Osteoblast (primary cell): ENCODE results near the gene COL23A1. TPM values are rescaled to one million over a fixed set of nuclear protein-coding genes. Genes with fewer than 3 reads are reported as not detected.
A peak's percentile ranks its signal among the peaks of the same experiment; 100 is the strongest.

Experiments
- DNase-seq: peaks from one replicate; pipeline ENCODE4 v3.0.0; 2011; ENCODE audit warnings: low spot score, mixed read lengths; ENCODE audit not compliant: insufficient read length; ENCODE audit errors: missing footprints
- H2AFZ ChIP-seq: 2 replicates; pipeline ENCODE4 v1.6.0; 2011; ENCODE audit warnings: mild to moderate bottlenecking, low read length
- H3K27ac ChIP-seq: 2 replicates; pipeline ENCODE4 v1.5.1; 2011; ENCODE audit warnings: mild to moderate bottlenecking, low read depth, low read length, moderate library complexity
- H3K27me3 ChIP-seq: 2 replicates; pipeline ENCODE4 v1.6.0; 2012; ENCODE audit warnings: mild to moderate bottlenecking, control low read depth, inconsistent platforms, low read length, moderate library complexity; ENCODE audit not compliant: insufficient read depth
- H3K36me3 ChIP-seq: 2 replicates; pipeline ENCODE4 v1.5.1; 2011; ENCODE audit warnings: mild to moderate bottlenecking, low read length, control low read depth, moderate library complexity; ENCODE audit not compliant: insufficient read depth
- H3K4me1 ChIP-seq: 2 replicates; pipeline ENCODE4 v1.5.1; 2011; ENCODE audit warnings: mild to moderate bottlenecking, low read length, control low read depth, moderate library complexity; ENCODE audit not compliant: insufficient read depth
- H3K4me2 ChIP-seq: 2 replicates; pipeline ENCODE4 v1.6.0; 2011; ENCODE audit warnings: mild to moderate bottlenecking, low read length; ENCODE audit not compliant: insufficient read depth
- H3K4me3 ChIP-seq: fragments of 200-600 bp; sonication (generic); 3 replicates; pipeline ENCODE4 v1.5.1; 2012; ENCODE audit warnings: mild to moderate bottlenecking, low read length, inconsistent platforms; ENCODE audit not compliant: insufficient read depth
- H3K79me2 ChIP-seq: 2 replicates; pipeline ENCODE4 v1.6.0; 2012; ENCODE audit warnings: mild to moderate bottlenecking, low read length, control low read depth, inconsistent platforms; ENCODE audit not compliant: insufficient read depth
- H3K9me3 ChIP-seq: 2 replicates; pipeline ENCODE4 v1.5.1; 2011; ENCODE audit warnings: low read depth, low read length, control low read depth
- H4K20me1 ChIP-seq: 2 replicates; pipeline ENCODE4 v1.6.0; 2012; ENCODE audit warnings: mild to moderate bottlenecking, low read length, control low read depth; ENCODE audit not compliant: insufficient read depth
- total RNA-seq: library from RNA; depleted of rRNA; stranded (reverse); fragments of >200 nt; gene quantifications from 2 replicates; pipeline ENCODE4 v1.2.3, GENCODE V29; 2012
- TF ChIP-seq, protein P1 (sequence below): IDR thresholded peaks from 2 replicates; pipeline ENCODE4 v1.5.1; 2011; ENCODE audit warnings: mild to moderate bottlenecking, low read depth, low read length, moderate library complexity; ENCODE audit errors: extremely low read depth

COL23A1 gene
- total RNA-seq, 1 donor, result under 0.01 TPM

- no peak overlapping the region for H2AFZ ChIP-seq
- no peaks in the 10 kb centered on the region for H3K79me2 ChIP-seq
- DNase-seq, result no peak
- no peak overlapping the region for H3K4me2 ChIP-seq
- no peak overlapping the region for H3K27ac ChIP-seq
- H3K36me3 ChIP-seq, result no peaks in the 10 kb centered on the region
- H3K4me3 ChIP-seq, result no peak overlapping the region
- H3K4me1 ChIP-seq, result no peaks in the 10 kb centered on the region
- H3K27me3 ChIP-seq, result no peaks in the 10 kb centered on the region
- TF ChIP-seq, protein P1, sequence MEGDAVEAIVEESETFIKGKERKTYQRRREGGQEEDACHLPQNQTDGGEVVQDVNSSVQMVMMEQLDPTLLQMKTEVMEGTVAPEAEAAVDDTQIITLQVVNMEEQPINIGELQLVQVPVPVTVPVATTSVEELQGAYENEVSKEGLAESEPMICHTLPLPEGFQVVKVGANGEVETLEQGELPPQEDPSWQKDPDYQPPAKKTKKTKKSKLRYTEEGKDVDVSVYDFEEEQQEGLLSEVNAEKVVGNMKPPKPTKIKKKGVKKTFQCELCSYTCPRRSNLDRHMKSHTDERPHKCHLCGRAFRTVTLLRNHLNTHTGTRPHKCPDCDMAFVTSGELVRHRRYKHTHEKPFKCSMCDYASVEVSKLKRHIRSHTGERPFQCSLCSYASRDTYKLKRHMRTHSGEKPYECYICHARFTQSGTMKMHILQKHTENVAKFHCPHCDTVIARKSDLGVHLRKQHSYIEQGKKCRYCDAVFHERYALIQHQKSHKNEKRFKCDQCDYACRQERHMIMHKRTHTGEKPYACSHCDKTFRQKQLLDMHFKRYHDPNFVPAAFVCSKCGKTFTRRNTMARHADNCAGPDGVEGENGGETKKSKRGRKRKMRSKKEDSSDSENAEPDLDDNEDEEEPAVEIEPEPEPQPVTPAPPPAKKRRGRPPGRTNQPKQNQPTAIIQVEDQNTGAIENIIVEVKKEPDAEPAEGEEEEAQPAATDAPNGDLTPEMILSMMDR, result no peak
- H3K9me3 ChIP-seq, result no peaks in the 10 kb centered on the region
- H4K20me1 ChIP-seq, result no peaks in the 10 kb centered on the region
Measured at GRCh38 chr5:178462076-178462475, 128.1 kb downstream of the COL23A1 start.

GRCh38 chr5:178461004-178461730, 129.0 kb downstream of the COL23A1 start:
- Histone ChIP-seq H3K79me2 (no peaks in the 10 kb centered on the region), H3K4me3 (no peak overlapping the region), H2AFZ (no peak overlapping the region), H3K4me1 (no peaks in the 10 kb centered on the region), H3K4me2 (no peak overlapping the region), H4K20me1 (no peaks in the 10 kb centered on the region), H3K27me3 (no peaks in the 10 kb centered on the region), H3K27ac (no peak overlapping the region), H3K9me3 (no peaks in the 10 kb centered on the region), H3K36me3 (no peaks in the 10 kb centered on the region)
- TF ChIP-seq, protein P1, result peak; percentile 58
- DNase-seq, result peak; percentile 78

- no peak overlapping the region for H2AFZ ChIP-seq
- no peaks in the 10 kb centered on the region for H4K20me1 ChIP-seq
- no peaks in the 10 kb centered on the region for H3K9me3 ChIP-seq
- no peaks in the 10 kb centered on the region for H3K79me2 ChIP-seq
- peak; percentile 65 for DNase-seq
- H3K27me3 ChIP-seq, result no peaks in the 10 kb centered on the region
- no peaks in the 10 kb centered on the region for H3K4me1 ChIP-seq
- no peak overlapping the region for H3K4me2 ChIP-seq
- TF ChIP-seq, protein P1, result no peak
- H3K36me3 ChIP-seq, result no peaks in the 10 kb centered on the region
- no peak overlapping the region for H3K27ac ChIP-seq
- no peak overlapping the region for H3K4me3 ChIP-seq
Measured at GRCh38 chr5:178460598-178460997, 129.6 kb downstream of the COL23A1 start.

DNA sequence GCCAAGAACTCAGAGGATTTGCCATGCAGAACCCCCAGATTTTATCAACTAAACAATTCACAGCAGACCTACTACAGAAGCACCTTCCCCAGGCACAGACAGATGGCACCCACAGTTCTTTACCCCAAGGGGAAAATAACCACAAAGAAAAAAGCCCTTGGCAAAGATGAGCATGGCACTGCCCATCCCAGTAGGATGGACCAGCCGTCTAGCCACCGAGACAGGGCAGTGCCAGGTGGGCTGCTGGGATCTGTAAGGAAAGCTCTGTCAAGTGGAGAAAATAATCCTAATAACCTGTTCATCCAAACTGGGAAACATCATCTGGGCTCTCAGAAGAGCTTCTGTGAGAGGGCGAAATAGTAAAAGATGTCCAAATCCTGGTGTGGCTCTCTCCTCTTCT, 130.0 kb downstream of the COL23A1 start:
- H3K4me2 ChIP-seq, result no peak overlapping the region
- no peaks in the 10 kb centered on the region for H3K36me3 ChIP-seq
- no peaks in the 10 kb centered on the region for H4K20me1 ChIP-seq
- no peak overlapping the region for H3K4me3 ChIP-seq
- H3K27me3 ChIP-seq, result no peaks in the 10 kb centered on the region
- no peak overlapping the region for H3K27ac ChIP-seq
- H3K79me2 ChIP-seq, result no peaks in the 10 kb centered on the region
- TF ChIP-seq, protein P1, result no peak
- H3K4me1 ChIP-seq, result no peaks in the 10 kb centered on the region
- no peak overlapping the region for H2AFZ ChIP-seq
- no peaks in the 10 kb centered on the region for H3K9me3 ChIP-seq
- no peak for DNase-seq
